Retinal pigment epithelial cell (primary cell): ENCODE measurements around the gene AP1M1.

ENCODE experiments used
- DNase-seq: peaks from one replicate; pipeline ENCODE4 v3.0.0-alpha.2; 2010; ENCODE audit warnings: low read depth
- H3K4me3 ChIP-seq: 2 replicates; pipeline ENCODE4 v1.5.1; 2011; ENCODE audit warnings: mild to moderate bottlenecking, low read length, control low read depth, moderate library complexity
- TF ChIP-seq, protein P1 (sequence below): conservative IDR thresholded peaks from 2 replicates; pipeline ENCODE4 v1.5.1; 2011; ENCODE audit warnings: low read depth, low read length, control low read depth, inconsistent platforms

Gene AP1M1

DNA sequence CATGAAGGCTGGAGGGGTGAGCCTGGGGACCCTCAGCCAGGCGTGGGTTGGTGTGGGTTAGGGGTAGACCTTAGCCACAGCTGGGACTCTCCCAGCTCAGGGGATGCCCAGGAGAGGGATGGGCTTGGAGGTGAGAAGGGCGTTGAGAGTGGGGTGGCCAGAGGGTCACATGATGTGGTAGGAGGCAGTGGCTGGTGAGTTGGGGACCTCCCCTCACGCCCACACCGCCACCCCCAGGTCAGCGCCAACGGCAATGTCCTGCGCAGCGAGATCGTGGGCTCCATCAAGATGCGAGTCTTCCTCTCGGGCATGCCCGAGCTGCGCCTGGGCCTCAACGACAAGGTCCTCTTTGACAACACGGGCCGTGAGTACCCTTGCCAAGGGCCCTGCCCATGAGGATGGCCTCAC is 28.5 kb downstream of the AP1M1 start:
- TF ChIP-seq, protein P1, sequence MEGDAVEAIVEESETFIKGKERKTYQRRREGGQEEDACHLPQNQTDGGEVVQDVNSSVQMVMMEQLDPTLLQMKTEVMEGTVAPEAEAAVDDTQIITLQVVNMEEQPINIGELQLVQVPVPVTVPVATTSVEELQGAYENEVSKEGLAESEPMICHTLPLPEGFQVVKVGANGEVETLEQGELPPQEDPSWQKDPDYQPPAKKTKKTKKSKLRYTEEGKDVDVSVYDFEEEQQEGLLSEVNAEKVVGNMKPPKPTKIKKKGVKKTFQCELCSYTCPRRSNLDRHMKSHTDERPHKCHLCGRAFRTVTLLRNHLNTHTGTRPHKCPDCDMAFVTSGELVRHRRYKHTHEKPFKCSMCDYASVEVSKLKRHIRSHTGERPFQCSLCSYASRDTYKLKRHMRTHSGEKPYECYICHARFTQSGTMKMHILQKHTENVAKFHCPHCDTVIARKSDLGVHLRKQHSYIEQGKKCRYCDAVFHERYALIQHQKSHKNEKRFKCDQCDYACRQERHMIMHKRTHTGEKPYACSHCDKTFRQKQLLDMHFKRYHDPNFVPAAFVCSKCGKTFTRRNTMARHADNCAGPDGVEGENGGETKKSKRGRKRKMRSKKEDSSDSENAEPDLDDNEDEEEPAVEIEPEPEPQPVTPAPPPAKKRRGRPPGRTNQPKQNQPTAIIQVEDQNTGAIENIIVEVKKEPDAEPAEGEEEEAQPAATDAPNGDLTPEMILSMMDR = no peak
- H3K4me3 ChIP-seq = no peak overlapping the region
- DNase-seq = no peak

DNA sequence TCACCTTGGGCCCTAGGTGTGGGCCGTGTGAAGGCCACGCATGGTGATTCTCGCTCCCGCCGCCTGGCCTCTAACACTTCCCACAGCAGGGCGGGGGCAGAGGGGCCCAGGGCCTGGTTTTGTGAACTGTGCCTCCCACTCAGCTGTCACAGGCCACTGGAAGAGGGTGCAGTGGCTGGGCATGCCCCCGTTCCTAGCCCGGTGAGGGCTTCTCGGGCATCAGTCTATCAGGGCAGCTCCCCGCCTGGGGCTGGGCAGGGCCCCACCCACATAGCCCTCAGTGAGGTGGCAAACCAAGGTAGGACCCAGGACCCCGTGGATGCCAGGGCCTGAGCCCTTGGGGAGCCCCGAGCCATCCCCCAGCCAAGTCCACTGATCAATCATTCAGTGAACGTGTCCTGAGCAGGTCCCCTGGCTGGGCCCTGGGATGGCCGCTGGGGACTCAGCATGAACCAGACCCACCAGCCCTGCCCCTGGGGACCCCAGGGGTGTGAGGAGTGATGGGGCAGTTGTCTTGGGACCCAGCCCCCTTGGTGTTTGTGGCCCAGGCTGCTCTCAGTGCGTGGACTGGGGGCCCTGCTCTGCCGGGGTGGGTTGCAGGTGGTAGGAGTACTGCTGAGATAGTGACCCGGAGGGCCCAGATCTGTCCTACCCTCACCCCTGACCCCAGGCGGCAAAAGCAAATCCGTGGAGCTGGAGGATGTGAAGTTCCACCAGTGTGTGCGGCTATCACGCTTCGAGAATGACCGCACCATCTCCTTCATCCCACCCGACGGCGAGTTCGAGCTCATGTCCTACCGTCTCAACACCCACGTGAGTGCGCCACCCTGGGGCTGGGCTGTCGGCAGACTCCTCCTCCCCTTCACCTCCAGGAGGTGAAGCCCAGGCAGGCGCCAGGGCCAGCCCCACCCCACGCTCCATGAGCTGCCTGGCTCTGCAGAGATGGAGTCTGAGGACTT is 29.4 kb downstream of the AP1M1 start:
- TF ChIP-seq, protein P1 = no peak
- DNase-seq = no peak
- no peak overlapping the region for H3K4me3 ChIP-seq

DNA sequence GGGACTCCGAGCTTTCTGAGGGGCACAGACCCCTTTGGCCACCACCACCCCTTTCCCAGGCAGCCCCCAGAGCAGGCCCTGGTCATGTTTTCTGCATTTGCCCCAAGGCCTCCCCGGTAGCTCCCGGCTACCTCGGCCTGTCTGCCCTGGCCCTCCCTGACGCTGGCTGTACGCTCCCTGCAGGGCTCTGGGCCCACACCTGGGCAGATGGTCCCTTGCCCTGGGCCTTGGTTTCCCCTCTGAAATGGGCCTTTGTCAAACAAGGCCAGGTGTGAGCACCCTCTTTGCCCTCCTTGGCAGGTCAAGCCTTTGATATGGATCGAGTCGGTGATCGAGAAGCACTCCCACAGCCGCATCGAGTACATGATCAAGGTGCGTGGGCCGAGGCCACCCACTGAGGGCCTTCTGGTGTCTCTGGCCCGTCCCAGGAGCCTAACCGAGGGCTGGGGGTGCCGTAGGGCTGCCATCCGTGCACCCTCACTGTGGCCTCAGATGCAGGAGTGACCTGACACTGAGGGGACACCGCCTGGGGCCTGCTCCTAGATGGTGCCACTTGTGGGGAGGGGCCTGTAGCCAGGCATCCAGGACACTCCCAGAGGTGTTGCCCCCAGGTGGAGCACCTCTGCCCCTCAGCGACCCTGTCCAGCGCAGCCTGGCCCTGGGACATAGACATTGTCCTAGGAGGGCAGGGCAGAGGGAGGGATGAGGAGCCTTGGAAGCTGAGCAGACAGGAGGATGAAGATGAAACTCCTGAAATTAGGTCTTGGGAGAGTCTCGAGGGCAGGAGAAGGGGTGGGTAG is 30.3 kb downstream of the AP1M1 start:
- TF ChIP-seq, protein P1 = no peak
- no peak for DNase-seq

GRCh38 chr19:16228637-16229321 is 31.1 kb downstream of the AP1M1 start:
- H3K4me3 ChIP-seq = no peak overlapping the region
- DNase-seq = no peak
- TF ChIP-seq, protein P1 = no peak

More for the DNA sequence above, 30.3 kb downstream of the AP1M1 start:
- H3K4me3 ChIP-seq = no peak overlapping the region

DNA sequence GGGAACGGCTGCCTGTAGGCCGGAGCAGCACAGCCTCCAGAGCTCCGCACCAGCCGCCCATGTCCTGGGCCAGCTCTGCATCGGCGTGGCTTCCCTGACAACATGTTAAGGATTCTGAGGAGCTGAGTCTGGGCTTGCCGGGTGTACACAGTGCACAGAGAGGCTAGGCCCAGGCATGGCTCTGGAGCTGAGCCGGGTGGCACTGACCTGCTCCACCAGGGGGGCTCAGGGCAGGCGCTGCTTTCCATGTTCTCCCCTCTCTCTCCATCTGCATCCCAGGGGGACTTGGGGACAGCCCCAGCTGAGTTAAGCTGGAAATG is 31.6 kb downstream of the AP1M1 start:
- TF ChIP-seq, protein P1 = no peak
- H3K4me3 ChIP-seq = no peak overlapping the region
- DNase-seq = no peak

- TF ChIP-seq, protein P1 = no peak
- no peak for DNase-seq
- no peak overlapping the region for H3K4me3 ChIP-seq
These were observed 34.4 kb downstream of the AP1M1 start for GRCh38 chr19:16232127-16232526.
